HG03442 (cell line): ENCODE measurements around the gene GMDS.
"Not testable (repeated sequence)": the region's sequence is repeated elsewhere in the genome, so short reads cannot be mapped to it uniquely, and the experiment has no call there.

ENCODE experiments used
- ATAC-seq: cut with Tn5 transposase; IDR thresholded peaks from one replicate; pipeline ENCODE4 v1.9.1; 2021; ENCODE audit warnings: mild to moderate bottlenecking, moderate library complexity; ENCODE audit not compliant: unreplicated experiment

The GMDS gene

DNA sequence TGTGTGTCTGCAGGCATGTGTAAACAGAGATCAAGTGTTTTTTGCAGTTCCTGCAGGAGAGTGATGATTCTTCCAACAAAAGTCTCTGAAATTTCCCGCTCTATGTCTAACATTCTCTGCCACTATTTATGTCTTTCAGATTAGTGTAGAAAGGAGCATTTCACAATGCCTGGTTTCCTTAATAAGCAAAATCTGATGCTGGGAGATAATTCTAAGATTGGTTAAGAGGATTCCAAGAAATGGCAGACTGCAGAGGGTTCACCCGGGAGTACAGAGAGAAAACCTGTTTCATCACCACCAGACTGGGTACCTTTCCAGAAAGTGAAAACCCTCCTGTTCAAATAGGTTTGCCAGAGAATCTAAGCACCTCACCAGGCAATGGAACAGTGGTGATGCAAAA lies 573.0 kb downstream of the GMDS start:
- ATAC-seq, result no peak

GRCh38 chr6:1670711-1671462 lies 574.5 kb downstream of the GMDS start:
- ATAC-seq, result no peak

- ATAC-seq, result no peak
Observed at GRCh38 chr6:1669996-1670395, 575.4 kb downstream of the GMDS start.

DNA sequence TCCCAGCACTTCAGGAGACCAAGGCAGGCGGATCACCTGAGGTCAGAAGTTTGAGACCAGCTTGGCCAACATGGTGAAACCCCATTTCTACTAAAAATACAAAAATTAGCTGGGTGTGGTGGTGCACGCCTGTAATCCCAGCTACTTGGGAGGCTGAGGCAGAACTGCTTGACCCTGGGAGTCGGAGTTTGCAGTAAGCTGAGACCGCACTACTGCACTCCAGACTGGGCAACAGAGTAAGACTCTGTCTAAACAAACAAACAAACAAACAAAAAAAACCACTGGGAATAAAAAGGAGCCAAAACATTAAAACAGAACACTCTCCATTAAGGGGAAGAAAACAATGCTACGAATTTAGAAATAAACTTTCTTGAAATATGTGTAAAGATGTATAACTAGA lies 576.9 kb downstream of the GMDS start:
- ATAC-seq, result not testable (repeated sequence)

GRCh38 chr6:1667805-1668175 lies 577.6 kb downstream of the GMDS start:
- ATAC-seq, result no peak

DNA sequence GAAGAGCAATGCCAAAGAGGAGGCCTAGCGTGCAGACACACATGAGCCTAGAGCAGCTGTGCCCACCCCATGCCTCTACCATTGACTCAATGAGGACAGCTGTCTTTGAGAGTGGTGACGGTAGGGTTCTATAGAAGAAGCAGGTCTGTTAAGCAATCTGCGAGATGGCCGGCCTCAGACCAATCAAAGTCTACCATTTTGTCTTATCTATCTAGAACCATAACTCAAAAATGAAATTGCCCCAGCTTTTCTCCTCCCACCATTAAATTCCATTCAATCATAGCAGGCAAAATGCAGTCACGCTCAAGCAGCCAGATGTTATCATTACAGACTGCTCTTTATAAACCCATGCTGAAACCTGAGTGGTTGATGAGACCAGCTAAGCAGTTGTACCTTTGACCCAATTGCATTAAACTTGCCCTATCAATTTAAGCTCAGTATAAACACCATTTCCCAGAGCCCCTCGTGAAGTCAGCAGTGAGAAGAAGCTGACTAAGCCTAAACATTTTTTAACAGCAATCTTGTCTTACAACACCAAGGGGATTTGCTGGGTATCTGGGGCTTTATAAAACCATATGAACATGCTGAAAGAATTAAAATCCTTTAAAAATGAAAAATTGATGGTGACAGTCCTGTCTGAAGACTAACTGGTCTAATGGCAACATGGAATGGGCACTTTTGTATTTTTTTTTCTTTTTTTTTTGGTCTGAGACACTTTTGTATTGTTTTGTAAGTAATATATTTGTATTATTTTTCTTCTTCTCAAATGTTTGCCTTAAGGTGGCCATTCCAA lies 578.2 kb downstream of the GMDS start:
- ATAC-seq, result no peak

DNA sequence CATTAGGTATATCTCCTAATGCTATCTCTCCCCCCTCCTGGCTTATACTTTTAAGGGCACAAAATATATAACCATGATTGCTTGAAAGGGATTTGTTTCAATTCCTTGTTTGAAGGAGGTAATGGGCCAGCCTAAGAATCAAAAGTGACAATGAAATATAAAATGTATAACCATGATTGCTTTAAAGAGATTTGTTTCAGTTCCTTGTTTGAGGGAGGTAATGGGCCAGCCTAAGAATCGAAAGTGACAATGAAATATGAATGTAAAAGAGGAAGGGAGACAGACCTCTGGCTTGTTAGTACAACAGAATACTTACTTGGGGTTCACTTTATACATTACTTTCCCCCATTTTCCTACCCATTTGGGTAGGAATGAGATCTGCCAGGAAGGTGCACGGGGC lies 580.2 kb downstream of the GMDS start:
- ATAC-seq, result peak; percentile 81

- no peak for ATAC-seq
Observed at GRCh38 chr6:1664329-1664728, 581.1 kb downstream of the GMDS start.

DNA sequence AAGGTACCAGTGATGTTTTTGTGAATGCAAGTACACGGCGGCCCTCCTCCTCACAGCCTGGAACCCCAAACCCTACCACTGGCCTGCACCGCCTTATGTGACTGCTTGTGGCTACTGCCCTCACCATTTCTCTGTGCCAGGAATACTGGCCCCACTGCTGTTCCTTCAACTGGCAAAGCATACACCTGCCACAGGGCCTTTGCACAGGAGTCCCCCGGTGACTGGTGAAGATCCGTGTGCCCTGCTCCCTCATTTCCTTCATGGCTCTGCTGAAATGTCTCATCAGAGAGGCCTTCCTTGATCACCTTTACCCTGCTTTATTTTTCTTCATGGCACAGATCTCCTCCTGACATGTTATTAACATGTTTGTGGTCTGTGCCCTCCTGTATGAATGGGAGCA lies 581.9 kb downstream of the GMDS start:
- ATAC-seq, result no peak

DNA sequence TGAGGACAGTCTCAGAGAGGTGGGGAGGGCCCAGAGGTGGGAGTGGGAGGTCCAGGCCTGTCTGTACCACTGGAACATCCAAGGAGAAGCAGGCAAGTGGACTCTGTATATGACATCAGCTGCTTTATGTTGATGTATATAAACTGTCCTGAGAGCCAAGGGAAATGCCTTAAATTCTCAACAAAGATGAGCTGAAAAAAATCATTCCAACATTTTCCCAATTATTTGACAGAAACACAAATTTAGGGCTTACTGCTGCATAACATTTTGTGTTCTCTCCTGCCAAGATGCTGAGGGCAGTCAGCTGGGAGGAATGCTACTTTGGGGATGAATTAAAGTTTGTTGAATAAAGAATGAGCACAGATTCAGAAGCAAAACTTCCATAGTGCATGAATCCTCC lies 582.9 kb downstream of the GMDS start:
- no peak for ATAC-seq

DNA sequence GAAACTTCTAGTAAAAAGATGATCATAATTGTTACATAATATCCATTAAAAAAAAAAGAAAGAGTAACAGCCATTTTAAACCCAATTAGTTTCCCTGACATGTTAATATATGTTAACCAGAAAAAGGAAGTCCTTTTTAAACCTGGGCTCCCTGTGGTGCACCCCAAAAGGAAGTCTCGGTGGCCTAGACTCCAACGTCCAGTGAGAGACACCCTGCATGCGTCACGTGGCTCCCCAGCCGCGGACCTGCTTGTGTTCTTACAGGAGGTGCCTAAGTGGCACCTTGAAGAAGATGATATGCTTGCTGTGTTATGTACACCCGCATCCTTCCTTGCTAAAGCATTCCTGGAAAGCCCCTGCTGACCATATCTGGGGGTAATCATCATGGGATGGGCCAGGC lies 585.6 kb downstream of the GMDS start:
- no peak for ATAC-seq

DNA sequence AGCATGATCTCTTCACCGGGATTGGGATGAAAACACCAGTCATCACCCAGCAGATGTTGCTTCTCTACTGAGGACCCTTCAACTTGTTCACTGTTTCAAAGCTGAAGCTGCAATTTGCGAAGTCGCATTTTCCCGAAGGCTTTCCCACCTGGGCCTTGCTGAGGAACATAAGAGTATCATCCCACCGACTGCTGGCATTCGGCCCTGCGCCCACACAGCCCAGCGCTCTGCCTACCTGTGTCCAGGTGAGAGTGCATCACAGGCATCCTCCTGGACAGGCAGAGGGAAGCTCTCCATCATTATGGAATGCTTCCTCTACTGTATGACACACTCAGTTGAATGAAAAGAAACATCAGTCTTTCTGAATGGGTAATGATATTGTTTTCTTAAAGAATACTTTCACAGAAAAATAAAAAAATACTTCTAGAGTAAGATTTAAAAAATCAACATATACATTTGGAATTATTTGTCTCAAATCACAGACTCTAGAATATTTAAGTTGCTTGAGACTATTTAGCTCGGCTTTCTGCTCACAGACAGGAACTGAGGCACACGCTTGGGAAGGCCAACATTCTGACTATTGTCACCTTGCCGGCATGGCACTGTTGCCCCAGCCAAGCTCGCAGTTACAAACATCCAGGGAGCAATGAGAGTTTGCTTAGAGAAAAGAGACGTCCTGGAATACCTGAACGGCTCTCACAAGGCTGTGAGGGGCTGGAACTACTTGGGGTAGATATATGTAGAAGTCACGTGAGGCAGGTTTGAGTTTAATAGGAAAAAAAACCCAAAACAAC lies 587.0 kb downstream of the GMDS start:
- no peak for ATAC-seq

- ATAC-seq, result no peak
Observed at GRCh38 chr6:1657771-1658165, 587.6 kb downstream of the GMDS start.

DNA sequence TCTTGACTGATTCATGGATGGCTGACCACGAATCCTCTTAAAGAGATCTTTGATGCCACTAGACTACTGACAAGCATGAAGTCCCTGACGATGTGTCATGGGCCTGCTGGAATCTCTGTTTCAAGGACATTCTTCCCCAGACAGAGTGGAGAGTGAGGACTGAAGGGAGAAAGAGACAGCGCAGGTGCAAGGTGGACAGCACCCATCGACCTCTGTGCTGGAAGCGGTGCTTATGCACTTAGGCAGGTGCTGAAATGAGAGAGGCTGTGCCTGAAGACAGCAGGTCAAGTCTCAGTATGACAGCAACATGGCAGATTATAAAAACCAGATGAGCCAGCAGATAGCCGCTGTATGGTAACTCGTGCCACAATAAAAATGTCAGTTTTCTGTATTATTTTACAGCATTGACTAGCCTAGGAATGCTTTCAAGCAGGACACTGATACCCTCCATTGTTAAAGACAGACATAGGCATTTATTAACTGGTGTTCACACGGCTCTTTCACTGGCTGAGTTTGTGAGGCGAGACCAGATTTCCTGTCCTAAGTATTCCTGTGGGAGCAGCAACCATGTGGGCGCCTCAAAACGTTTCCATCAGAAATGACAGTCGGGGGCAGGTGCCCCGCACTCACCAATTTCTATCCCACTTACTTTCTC lies 588.2 kb downstream of the GMDS start:
- no peak for ATAC-seq

- no peak for ATAC-seq
Observed at GRCh38 chr6:1654054-1654453, 591.4 kb downstream of the GMDS start.

DNA sequence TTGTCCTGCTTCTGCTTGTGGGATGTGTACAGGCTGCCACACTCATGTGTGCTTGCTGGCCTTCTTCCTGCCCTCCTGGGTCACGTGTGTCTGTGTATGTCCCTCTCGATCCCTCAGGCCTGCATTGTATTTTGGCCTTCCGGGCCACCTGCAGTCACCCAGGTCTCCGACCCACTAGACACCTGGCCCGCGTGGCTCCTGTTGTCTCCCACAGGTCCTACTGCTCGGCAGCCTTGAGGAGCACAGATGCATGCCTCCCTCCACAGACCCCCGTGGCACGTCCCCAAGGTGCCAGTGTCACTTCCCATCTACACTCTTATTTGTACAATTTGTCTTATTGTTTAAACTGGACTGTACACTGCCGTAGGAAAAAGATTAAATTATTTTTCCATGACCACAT lies 592.6 kb downstream of the GMDS start:
- no peak for ATAC-seq

- no peak for ATAC-seq
Observed at GRCh38 chr6:1651362-1651761, 594.0 kb downstream of the GMDS start.

DNA sequence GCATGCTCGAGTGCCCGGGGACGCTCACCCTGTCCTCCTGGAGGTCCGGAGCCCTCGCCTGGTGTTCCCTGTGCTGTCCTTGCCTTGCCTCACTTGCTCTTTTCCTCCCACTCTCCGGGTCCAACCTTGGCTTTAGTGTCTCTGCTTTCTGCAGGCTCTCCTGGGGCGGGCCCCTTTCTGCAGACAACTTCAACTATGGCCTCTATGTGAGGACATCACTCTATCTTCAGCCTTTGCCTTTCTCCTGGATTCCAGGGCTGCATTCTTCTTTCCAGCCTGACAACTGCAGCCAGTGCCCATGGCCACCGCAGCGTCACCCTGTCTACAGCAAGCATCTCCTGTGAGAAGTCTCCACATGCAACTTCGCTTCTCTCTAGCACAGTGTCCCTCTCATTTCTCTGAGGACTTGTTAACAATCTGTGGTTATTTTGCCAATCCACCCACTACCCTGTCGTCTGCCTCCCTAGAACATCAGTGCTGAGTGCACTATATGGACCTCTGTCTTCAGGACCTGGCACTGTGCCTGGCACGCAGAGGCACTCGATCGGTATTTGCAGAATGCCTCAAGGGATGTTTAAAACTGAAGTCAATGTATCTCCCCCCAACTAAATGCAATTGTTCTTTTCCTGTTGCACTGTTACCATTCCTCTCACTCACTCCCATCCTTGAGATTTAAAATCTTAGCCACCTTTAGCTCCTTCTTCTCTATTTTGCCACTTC lies 599.8 kb downstream of the GMDS start:
- no peak for ATAC-seq

GRCh38 chr6:1644516-1645060 lies 600.8 kb downstream of the GMDS start:
- no peak for ATAC-seq

DNA sequence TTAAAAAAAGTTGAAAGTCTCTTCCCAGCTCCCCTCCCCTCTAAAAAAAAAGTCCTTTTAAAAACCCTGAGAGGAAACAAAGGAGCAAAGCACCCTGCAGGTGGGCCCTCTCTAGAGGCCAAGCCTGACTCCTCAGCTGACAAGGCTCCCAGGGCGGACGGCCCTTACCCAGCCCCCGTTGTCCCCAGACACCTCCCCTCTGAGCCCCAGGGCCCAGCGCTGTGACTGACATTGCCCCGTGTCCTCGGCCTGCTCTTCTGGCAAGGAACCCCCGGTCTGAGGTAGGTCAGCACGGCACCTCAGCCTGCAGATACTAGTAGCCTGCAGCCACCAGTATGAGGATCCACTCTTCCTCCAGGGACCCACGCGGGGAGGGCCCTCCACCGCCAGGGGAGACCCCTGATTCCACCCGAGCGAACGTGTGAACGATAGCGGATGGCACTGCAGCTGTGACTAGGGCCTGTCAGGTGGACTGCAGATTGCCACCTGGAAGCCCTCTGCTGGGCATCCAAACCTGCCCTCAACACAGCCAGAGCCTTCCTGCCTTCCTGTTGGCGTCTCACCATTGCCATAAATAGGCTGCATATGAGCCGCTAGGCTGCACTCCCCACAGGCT lies 601.5 kb downstream of the GMDS start:
- ATAC-seq, result no peak
